Gastrocnemius medialis (tissue), 4 donors: ENCODE results near the gene EHD1.
"Not testable (repeated sequence)": the region's sequence is repeated elsewhere in the genome, so short reads cannot be mapped to it uniquely, and the experiment has no call there.

Experiments used
- CTCF ChIP-seq, 5 experiments: fragments of 450-650 bp in 3 of 5; fragments of 200-600 bp in 2 of 5; sonication (generic) in 2 of 5; IDR thresholded peaks in 4 of 5; conservative IDR thresholded peaks in 1 of 5; 1 replicate in 4 of 5; 2 replicates in 1 of 5; pipeline ENCODE4 v1.5.1; 2016 to 2019; ENCODE audit warnings: antibody characterized with exemption in 5 of 5, mild to moderate bottlenecking in 3 of 5, moderate library complexity in 3 of 5
- POLR2A ChIP-seq, 2 donors: fragments of 450-650 bp; IDR thresholded peaks; one replicate each; pipeline ENCODE4 v1.6.1; 2017; ENCODE audit warnings: antibody characterized with exemption in 2 of 2, mild to moderate bottlenecking in 2 of 2, moderate library complexity in 2 of 2

GRCh38 chr11:64845776-64846129, 32.7 kb downstream of the EHD1 start:
- TF ChIP-seq POLR2A (IDR thresholded peaks at IDR 0.05); CTCF (IDR thresholded peaks at IDR 0.05 in 4 of 5, conservative IDR thresholded peaks at IDR 0.05 in 1 of 5): not testable (repeated sequence)
